NT2/D1 (cell line): ENCODE data around the gene ERC2.

ENCODE experiments used
- DNase-seq: peaks from one replicate; pipeline ENCODE4 v3.0.0-alpha.2; 2011; ENCODE audit warnings: low read depth, low spot score
- H3K27me3 ChIP-seq: 2 replicates; pipeline ENCODE4 v1.6.0; 2011; ENCODE audit warnings: mild to moderate bottlenecking; ENCODE audit not compliant: insufficient read length, insufficient read depth
- H3K36me3 ChIP-seq: 2 replicates; pipeline ENCODE4 v1.6.1; 2011; ENCODE audit warnings: mild to moderate bottlenecking, low read length, mixed read lengths; ENCODE audit not compliant: insufficient read depth, insufficient read length
- H3K4me1 ChIP-seq: 2 replicates; pipeline ENCODE4 v1.5.1; 2011; ENCODE audit not compliant: insufficient read depth, insufficient read length
- H3K4me3 ChIP-seq: 2 replicates; pipeline ENCODE4 v1.5.1; 2011; ENCODE audit warnings: low read depth; ENCODE audit not compliant: insufficient read length
- H3K9ac ChIP-seq: 2 replicates; pipeline ENCODE4 v1.6.0; 2011; ENCODE audit warnings: low read depth; ENCODE audit not compliant: insufficient read length
- H3K9me3 ChIP-seq: 2 replicates; pipeline ENCODE4 v1.5.1; 2011; ENCODE audit warnings: mild to moderate bottlenecking, low read length; ENCODE audit not compliant: insufficient read depth
- SUZ12 ChIP-seq: IDR thresholded peaks from 2 replicates; pipeline ENCODE4 v1.6.1; 2011; ENCODE audit not compliant: insufficient read length, insufficient read depth; ENCODE audit errors: extremely low read depth
- YY1 ChIP-seq: IDR thresholded peaks from 2 replicates; pipeline ENCODE4 v1.6.1; 2011; ENCODE audit not compliant: insufficient read length, insufficient read depth
- ZNF274 ChIP-seq: IDR thresholded peaks from 2 replicates; pipeline ENCODE4 v1.6.1; 2011; ENCODE audit warnings: mild to moderate bottlenecking, low read depth, low read length

Gene ERC2

DNA sequence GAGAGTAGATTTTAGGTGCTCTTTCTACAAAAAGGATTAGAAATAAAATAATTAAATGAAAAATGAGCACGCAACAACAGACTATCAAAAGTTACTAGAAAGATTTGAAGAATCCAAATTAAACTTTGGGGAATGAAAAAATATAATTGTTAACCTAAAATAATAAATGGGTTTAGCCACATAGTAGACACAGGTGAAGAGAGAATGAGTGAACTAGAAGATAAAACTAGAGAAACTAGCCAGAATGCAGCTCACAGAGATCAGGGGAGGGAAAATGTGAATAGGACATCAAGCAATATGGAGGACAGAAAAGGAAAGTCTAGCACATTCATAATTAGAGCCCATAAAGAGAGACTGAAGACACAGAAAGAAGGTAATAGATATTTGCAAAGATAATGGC, 670.5 kb downstream of the ERC2 start:
- H3K27me3 ChIP-seq: no peaks in the 10 kb centered on the region
- no peaks in the 10 kb centered on the region for H3K9me3 ChIP-seq
- DNase-seq: no peak
- H3K4me1 ChIP-seq: no peaks in the 10 kb centered on the region
- no peak overlapping the region for H3K4me3 ChIP-seq
- TF ChIP-seq ZNF274 (no peak), YY1 (no peak), SUZ12 (no peak)
- H3K36me3 ChIP-seq: no peaks in the 10 kb centered on the region
- no peak overlapping the region for H3K9ac ChIP-seq

DNA sequence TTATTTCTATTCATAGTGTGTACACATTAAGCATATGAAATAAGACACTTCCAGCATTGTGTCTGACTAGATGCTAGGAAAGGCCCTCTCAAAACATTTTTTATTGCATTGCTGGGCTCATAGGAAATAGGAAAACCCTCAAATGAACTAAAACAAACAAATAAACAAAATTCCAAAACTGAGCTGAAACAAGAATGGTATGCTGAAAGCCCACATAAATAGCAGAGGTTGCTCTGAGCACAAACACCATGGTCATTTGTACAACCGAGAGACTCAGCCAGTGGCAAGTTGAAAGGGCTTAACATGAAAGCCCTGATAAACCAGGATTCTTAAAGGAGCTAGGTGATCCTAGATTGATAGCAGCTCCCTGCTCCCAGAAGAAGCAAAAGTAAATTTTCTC, 671.2 kb downstream of the ERC2 start:
- Histone ChIP-seq H3K4me1 (no peaks in the 10 kb centered on the region), H3K9me3 (no peaks in the 10 kb centered on the region), H3K27me3 (no peaks in the 10 kb centered on the region), H3K4me3 (no peak overlapping the region), H3K36me3 (no peaks in the 10 kb centered on the region), H3K9ac (no peak overlapping the region)
- DNase-seq: no peak
- TF ChIP-seq YY1: no peak
- TF ChIP-seq SUZ12: no peak
- TF ChIP-seq ZNF274: no peak

DNA sequence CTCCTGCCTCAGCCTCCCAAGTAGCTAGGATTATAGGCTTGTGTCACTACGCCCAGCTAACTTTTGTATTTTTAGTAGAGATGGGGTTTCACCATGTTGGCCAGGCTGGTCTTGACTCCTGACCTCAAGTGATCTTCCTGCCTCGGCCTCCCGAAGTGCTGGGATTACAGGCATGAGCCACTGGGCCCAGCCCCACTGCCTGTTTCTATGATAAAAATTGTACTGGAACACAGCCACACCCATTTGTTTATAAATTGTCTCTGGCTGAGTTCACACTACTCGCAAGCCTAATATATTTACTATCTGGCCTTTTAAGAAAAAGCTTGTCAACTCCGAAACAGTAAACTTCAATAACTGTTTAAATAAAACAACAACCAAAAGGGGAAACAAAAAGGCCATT, 671.7 kb downstream of the ERC2 start:
- Histone ChIP-seq H3K9ac (no peak overlapping the region), H3K36me3 (no peaks in the 10 kb centered on the region), H3K4me3 (no peak overlapping the region), H3K4me1 (no peaks in the 10 kb centered on the region), H3K9me3 (no peaks in the 10 kb centered on the region), H3K27me3 (no peaks in the 10 kb centered on the region)
- no peak for TF ChIP-seq YY1
- DNase-seq: no peak

DNA sequence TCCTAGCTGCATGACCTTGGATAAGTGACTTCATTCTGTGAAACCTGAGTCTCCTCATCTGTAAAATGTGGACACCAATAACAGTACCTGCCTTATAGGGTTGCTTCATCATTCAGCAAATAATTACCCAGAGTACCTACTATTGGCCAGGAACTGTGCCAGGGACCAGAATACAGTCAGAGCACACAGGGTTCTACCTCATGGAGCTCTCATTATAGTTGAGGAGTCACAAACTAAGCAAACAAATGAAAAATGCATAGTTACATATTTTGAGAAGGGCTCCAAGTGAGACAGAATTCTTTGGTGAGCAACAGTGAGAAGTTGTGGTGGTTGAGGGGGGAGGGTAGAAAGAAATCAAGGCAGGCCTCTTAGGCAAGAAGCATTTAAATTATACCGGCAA, 672.5 kb downstream of the ERC2 start:
- DNase-seq: no peak
- Histone ChIP-seq H3K4me3 (no peak overlapping the region), H3K27me3 (no peaks in the 10 kb centered on the region), H3K4me1 (no peaks in the 10 kb centered on the region), H3K36me3 (no peaks in the 10 kb centered on the region), H3K9ac (no peak overlapping the region), H3K9me3 (no peaks in the 10 kb centered on the region)
- TF ChIP-seq SUZ12 (no peak), YY1 (no peak), ZNF274 (no peak)

- Histone ChIP-seq H3K36me3 (no peaks in the 10 kb centered on the region), H3K9me3 (no peaks in the 10 kb centered on the region), H3K9ac (no peak overlapping the region), H3K4me1 (no peaks in the 10 kb centered on the region), H3K4me3 (no peak overlapping the region), H3K27me3 (no peaks in the 10 kb centered on the region)
- TF ChIP-seq ZNF274 (no peak), YY1 (no peak), SUZ12 (no peak)
- no peak for DNase-seq
These were observed 673.0 kb downstream of the ERC2 start for GRCh38 chr3:55795296-55795695.

DNA sequence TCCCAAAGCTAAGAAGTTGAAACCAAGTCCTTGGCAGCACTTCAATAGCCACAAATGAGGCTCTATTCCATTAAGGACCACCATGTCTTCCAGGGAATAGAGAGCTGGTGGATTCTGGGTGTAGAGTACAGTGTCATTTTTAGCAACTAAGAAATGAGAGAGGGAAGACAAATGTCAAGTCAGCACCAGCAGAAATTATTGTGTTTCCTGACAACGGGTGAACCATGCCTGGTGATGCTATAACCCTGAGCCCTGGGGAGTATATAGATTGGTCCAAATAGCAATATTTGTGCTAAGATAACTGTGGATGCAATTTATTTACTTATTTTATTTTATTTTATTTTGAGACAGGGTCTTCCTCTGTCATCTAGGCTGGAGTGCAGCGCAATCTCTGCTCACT, 675.5 kb downstream of the ERC2 start:
- no peaks in the 10 kb centered on the region for H3K36me3 ChIP-seq
- no peak overlapping the region for H3K9ac ChIP-seq
- no peaks in the 10 kb centered on the region for H3K4me1 ChIP-seq
- no peak for TF ChIP-seq YY1
- no peak for TF ChIP-seq ZNF274
- no peak for TF ChIP-seq SUZ12
- H3K27me3 ChIP-seq: no peaks in the 10 kb centered on the region
- no peak overlapping the region for H3K4me3 ChIP-seq
- no peaks in the 10 kb centered on the region for H3K9me3 ChIP-seq
- DNase-seq: no peak

DNA sequence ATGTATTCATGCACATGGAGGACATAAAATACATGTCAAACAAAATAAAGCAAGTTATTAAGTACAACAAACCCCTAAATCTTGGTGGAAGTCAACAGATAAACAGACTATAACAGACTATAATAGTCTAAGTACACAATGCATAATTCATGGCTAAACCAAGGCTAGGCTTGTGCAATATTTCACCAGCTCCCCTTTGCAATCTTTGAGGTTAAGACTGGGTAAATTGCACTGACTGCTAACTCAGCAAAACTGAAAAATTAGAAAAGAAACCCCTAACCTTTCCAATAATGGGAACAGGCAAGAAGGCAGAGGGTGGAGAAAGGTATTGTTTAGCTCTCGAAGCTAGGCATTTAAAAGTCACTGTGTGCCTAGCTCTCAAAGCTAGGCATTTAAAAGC, 676.3 kb downstream of the ERC2 start:
- Histone ChIP-seq H3K4me1 (no peaks in the 10 kb centered on the region), H3K9me3 (no peaks in the 10 kb centered on the region), H3K4me3 (no peak overlapping the region), H3K9ac (no peak overlapping the region), H3K36me3 (no peaks in the 10 kb centered on the region), H3K27me3 (no peaks in the 10 kb centered on the region)
- no peak for DNase-seq
- TF ChIP-seq ZNF274: no peak
- TF ChIP-seq SUZ12: no peak
- TF ChIP-seq YY1: no peak
